Activated T-cell treated with anti-CD3 and anti-CD28 coated beads for 1 hour (primary cell): Measurements from ENCODE around the gene BAHD1.

ENCODE experiments used
- DNase-seq: peaks from one replicate; pipeline ENCODE4 v3.0.0-alpha.2; 2020; ENCODE audit warnings: low read depth

Gene BAHD1

DNA sequence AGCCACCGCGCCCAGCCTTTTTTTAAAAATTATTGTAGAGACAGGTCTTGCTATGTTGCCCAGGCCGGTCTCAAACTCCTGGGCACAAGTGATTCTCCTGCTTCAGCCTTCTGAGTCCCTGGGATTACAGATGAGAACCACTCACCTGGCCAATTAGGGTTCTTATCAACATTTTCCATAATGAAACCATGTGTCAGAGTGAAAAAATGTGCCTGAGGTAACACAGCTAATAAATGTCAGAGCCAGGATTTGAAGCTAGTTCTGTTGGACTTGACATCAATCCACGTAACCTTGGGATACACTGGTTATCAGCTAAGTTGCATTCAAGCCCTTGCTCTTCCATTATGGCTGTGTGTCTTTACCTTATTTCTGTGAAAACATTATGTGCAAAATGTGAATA, 59.2 kb downstream of the BAHD1 start:
- no peak for DNase-seq

DNA sequence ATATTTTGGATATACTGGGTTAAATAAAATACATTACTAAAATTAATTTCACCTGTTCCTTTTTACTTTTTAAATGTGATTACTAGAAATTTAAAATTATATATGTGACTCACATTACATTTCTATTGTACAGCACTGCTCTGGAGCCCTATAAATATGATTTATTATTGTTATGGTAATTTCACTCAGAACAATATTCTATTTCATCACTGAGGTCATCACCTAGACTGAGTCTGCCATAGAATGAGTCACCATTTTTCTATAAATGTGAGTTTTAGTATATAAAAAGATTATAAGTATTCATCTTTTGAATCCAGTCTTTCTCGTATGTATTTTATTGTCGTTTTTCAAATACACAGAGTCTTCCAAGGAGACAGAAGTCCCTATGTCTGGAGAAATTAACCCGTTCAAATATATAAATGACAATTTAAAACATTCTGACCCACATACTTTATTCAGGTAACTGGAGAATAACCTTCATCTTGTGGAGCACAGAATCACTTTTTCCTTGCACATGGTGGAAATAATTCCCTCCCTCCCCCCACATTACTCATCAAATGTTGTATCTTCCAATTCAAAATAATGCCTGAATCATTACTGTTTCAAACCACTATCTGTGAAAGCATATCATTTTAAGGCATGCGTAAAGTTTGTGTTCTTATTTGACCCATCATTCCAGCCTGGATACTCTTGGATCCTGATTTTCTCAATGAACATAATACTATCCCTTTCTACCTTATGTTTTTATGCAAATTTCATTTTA, 60.0 kb downstream of the BAHD1 start:
- no peak for DNase-seq

DNA sequence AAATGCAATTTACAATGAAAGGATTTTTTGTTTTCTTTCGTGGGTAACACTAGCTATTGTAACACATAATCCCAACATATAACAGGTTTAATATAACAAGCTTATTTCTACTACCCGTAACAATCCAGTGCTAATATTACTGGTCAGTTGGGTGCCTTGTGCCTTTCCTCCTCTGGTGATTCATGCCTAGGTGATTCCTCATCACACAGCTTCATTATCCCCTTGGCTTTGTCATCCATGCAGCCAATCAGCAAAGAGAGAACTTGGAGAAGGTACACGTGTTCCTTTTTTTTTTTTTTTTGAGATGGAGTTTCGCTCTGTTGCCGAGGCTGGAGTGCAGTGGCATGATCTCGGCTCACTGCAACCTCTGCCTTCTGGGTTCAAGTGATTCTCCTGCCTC, 60.7 kb downstream of the BAHD1 start:
- no peak for DNase-seq

DNA sequence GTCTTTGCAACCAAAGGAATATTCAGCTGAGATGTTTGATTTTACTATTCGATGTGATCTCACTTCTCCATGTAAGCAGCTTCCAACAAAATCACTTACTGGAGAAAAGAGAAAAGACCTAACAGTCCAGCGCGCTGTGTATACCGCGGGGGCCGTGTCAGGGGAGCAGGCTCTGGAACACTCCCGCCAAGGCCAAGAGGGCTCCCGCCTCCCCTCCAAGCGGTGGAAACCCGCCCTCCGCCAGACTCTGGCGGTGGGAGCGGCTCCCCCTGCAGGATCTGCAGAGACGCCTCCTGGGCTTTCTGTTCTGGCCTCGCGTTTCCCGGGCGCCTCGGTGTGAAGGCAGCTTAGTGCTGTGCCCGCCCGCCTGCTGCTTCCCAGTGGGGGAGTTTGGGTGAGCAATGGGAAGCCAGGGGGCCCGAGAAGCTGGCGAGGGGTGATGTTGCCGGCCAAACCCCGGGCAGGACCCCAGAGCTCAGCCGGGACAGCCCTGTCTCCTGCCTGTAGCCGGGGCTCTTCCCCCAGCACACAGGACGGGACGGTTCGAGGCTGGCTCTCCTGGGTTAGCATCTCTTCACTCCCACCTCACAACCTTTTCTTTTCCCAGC, 66.3 kb downstream of the BAHD1 start:
- DNase-seq = peak; percentile 51

- no peak for DNase-seq
These were observed 67.5 kb downstream of the BAHD1 start for GRCh38 chr15:40508216-40508615.

DNA sequence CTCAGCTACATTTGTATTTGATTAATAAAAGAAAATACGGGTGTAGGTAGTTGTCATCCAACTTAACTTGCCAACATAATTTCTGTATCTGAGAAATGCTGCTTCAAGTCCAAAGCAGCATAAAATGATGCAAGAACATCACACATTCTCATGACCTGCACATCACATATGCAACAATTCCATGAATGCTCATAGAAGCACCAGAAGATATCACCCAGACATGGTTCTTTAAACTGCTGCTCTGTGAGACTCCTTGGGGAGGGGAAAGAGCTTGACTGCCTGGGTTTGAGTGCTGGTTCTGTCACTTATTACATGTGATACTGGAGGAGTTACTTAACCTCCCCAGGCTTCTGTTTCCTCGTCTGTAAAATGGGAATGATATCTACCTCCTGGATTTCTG, 69.4 kb downstream of the BAHD1 start:
- no peak for DNase-seq

DNA sequence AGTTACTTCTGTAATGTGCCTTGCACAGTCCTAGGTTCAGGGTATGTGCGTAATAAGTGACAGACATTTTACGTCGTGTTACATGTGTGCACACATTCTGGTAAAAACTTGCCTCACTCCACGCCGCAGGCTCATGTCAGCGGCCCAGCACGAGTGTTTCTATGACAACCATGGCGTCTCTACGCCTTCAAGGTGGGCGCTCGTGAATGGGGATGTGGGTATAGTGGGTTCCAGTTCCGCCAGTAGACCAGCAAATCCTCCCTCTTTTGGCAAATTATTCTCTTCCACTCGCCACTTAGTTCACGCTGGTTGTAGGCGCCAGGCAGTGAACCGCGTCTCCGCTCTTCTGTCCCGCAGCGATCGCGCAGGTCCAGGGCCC, 70.3 kb downstream of the BAHD1 start:
- no peak for DNase-seq

GRCh38 chr15:40511472-40512133, 70.8 kb downstream of the BAHD1 start:
- no peak for DNase-seq

DNA sequence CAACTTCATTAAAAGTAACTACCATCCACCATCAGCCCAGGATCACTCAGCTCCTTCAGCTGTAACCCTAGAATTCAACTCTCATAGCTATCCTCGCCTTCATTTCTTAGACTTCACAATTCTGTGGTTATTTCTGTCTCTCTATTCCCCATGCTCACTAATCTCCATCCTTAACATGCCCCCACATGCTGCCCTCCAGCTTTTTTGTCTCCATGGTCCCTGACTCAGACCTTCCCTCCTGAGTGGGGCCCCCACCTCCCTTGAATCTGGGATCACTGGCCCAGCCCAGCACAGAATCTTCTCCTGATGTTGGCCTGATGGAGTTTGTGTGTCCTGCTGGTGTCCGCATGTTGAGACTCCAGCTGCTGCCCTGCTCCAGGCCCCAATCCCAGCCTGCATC, 71.7 kb downstream of the BAHD1 start:
- no peak for DNase-seq

- no peak for DNase-seq
These were observed 72.9 kb downstream of the BAHD1 start for GRCh38 chr15:40513609-40514008.

DNA sequence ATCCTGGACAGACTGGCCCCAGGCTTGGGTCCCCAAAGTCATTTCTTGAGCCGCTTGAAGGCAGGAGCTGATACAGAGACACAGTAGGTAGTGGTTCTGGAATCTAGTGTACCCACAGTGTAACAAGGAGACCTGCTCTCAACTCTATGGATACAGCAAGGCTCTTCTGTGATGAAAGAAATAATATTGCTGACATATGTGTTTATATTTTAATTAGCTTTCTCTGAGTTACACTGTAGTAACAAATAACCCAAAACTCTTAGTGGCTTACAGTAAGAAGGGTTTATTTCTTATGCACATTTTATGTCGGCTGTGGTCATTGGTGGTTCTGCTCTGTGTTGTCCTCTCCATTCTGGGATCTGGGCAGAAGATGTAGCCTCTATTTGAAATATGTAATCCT, 75.6 kb downstream of the BAHD1 start:
- DNase-seq = no peak
